Mesothelial cell of epicardium (in vitro differentiated cells): ENCODE data around the gene HSD17B1. TPM values are rescaled to one million over a fixed set of nuclear protein-coding genes. Genes with fewer than 3 reads are reported as not detected.

Source experiments
- DNase-seq, 2 experiments: peaks; one replicate each; pipeline ENCODE4 v3.0.0; 2021; ENCODE audit warnings: low spot score in 2 of 2; ENCODE audit not compliant: unreplicated experiment in 2 of 2
- H3K27ac Mint-ChIP-seq: 2 replicates; pipeline ENCODE4 v1.8.0; 2021; ENCODE audit warnings: mixed read lengths
- H3K27me3 Mint-ChIP-seq: 2 replicates; pipeline ENCODE4 v1.8.0; 2021; ENCODE audit warnings: low read depth, mixed read lengths
- H3K36me3 Mint-ChIP-seq: 2 replicates; pipeline ENCODE4 v1.8.0; 2021; ENCODE audit warnings: mixed read lengths
- H3K4me1 Mint-ChIP-seq: 2 replicates; pipeline ENCODE4 v1.8.0; 2021; ENCODE audit warnings: mixed read lengths
- H3K4me3 Mint-ChIP-seq: 2 replicates; pipeline ENCODE4 v1.8.0; 2021; ENCODE audit warnings: mild to moderate bottlenecking, moderate library complexity, mixed read lengths
- H3K9me3 Mint-ChIP-seq: 2 replicates; pipeline ENCODE4 v1.8.0; 2021; ENCODE audit warnings: mixed read lengths
- CTCF ChIP-seq: fragments of 200-600 bp; sonication (generic); IDR thresholded peaks from one replicate; pipeline ENCODE4 v1.5.0; 2021; ENCODE audit warnings: antibody characterized with exemption; ENCODE audit not compliant: unreplicated experiment
- total RNA-seq: library from RNA; stranded (reverse); gene quantifications from 3 replicates; pipeline ENCODE4 v1.2.1, GENCODE V29; 2021

The HSD17B1 gene
- total RNA-seq, 1 donor from 2014 or later: 3.0 TPM

- no peaks in the 10 kb centered on the region for H3K27me3 Mint-ChIP-seq
- H3K4me3 Mint-ChIP-seq: peak overlapping the region; percentile 38
- no peaks in the 10 kb centered on the region for H3K9me3 Mint-ChIP-seq
Observed at GRCh38 chr17:42547698-42548069, 5.0 kb upstream of the HSD17B1 start.

GRCh38 chr17:42548070-42548837 is 4.5 kb upstream of the HSD17B1 start:
- Mint-ChIP-seq H3K27me3 (no peaks in the 10 kb centered on the region), H3K4me3 (peak overlapping the region; percentile 61), H3K36me3 (peaks cover 2% of the 10 kb centered on the region), H3K4me1 (peaks cover 8% of the 10 kb centered on the region), H3K9me3 (no peaks in the 10 kb centered on the region), H3K27ac (peak overlapping the region; percentile 56)
- DNase-seq: peak; percentile 70 to 85
- peak; percentile 33 for TF ChIP-seq CTCF

More at GRCh38 chr17:42547698-42548069, 5.0 kb upstream of the HSD17B1 start:
- H3K36me3 Mint-ChIP-seq: peaks cover 2% of the 10 kb centered on the region
- DNase-seq: no peak
- H3K27ac Mint-ChIP-seq: no peak overlapping the region
- no peak for TF ChIP-seq CTCF
- peaks cover 6% of the 10 kb centered on the region for H3K4me1 Mint-ChIP-seq

- no peak for TF ChIP-seq CTCF
- Mint-ChIP-seq H3K27ac (peak overlapping the region; percentile 56), H3K27me3 (no peaks in the 10 kb centered on the region), H3K4me1 (peaks cover 13% of the 10 kb centered on the region), H3K9me3 (no peaks in the 10 kb centered on the region), H3K4me3 (peak overlapping the region; percentile 61), H3K36me3 (peaks cover 2% of the 10 kb centered on the region)
- no peak for DNase-seq
Observed at GRCh38 chr17:42548993-42549755, 3.5 kb upstream of the HSD17B1 start.

GRCh38 chr17:42553161-42553818 is 567 bp downstream of the HSD17B1 start:
- Mint-ChIP-seq H3K4me3 (peak overlapping the region; percentile 88), H3K36me3 (no peaks in the 10 kb centered on the region), H3K27me3 (no peaks in the 10 kb centered on the region), H3K9me3 (no peaks in the 10 kb centered on the region), H3K4me1 (peaks cover 25% of the 10 kb centered on the region), H3K27ac (peak overlapping the region; percentile 71)
- DNase-seq: no peak
- TF ChIP-seq CTCF: no peak

- Mint-ChIP-seq H3K9me3 (no peaks in the 10 kb centered on the region), H3K27ac (peak overlapping the region; percentile 96)
Observed at GRCh38 chr17:42553866-42554249, 1.1 kb downstream of the HSD17B1 start.

More at GRCh38 chr17:42553866-42554249, 1.1 kb downstream of the HSD17B1 start:
- Mint-ChIP-seq H3K27me3 (no peaks in the 10 kb centered on the region), H3K36me3 (no peaks in the 10 kb centered on the region), H3K4me1 (peaks cover 22% of the 10 kb centered on the region), H3K4me3 (peak overlapping the region; percentile 88)
- no peak for TF ChIP-seq CTCF
- DNase-seq: no peak
